DMS114 treated with DMSO at 0.1 percent for 48 hours (cell line): ENCODE results near the gene FRK.

Source experiments
- DNase-seq: peaks from one replicate; lab custom pipeline; 2025; ENCODE audit not compliant: unreplicated experiment; lab: John Stamatoyannopoulos, UW

FRK gene

DNA sequence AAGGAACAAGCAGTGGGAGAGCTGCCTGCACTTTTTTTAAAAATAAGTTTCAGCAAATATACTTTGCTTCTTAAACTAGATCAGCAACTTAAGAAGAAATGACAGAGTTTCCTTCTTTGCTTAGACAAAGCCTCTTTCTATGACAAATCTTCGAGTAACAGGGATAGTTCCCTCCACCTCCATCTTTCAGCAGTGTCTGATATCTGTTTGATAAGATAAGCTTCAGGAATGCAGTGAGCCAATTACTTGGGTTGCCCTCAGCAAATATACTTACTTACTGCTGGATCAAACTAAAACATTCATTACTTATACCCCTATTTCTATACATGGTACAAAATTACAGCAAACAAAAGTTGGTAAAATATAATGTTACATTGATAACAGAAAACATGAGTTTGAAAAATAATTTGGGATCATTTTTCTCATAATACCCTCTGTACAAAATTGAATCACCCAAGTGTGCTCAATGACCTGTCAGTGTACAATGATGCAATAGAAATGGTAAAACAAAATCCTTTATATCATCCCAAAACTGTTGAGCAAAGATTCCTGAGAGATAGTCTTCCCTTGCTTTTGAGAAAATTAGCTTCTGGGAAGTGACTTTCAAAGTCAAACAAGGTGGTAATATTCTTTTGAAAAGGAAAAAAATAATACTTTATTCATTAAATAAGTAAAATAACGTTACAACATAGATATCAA is 24.5 kb downstream of the FRK start:
- no peak for DNase-seq

DNA sequence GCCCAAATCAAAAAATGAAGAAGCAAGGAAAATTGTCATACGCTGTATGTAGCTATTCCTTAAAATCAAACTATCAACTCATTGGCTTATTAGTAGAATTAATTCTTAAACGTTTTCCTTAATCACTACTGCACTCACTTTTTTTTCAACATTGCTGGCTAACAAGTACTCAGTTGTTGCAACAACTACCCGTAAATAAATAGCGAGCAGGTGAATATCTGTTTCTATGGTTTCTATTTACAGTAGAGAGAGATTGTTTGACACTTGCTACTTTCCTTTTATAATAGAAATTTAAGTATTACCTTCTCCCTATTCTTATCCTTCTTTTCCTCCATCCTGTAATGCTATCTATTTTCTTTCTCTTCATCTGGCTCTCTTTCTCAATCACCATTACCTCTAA is 25.1 kb downstream of the FRK start:
- DNase-seq, result no peak

DNA sequence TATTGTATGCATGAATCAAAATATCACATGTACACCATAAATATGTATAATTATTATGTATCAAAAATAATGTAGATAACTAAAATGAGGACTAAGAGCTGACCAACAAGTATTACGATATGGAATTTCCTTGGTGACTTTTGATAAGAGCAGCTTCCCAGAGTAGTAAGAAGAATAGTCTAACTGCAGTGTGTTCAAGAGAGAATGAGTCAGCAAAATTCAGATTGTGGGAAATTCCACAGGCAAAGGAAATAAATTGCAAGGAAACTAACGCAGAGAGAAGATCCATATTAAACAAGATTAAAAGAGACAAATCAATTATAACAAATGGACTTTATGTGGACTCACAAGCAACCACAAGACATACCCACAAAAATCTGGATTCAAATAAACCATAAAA is 26.4 kb downstream of the FRK start:
- DNase-seq, result no peak

DNA sequence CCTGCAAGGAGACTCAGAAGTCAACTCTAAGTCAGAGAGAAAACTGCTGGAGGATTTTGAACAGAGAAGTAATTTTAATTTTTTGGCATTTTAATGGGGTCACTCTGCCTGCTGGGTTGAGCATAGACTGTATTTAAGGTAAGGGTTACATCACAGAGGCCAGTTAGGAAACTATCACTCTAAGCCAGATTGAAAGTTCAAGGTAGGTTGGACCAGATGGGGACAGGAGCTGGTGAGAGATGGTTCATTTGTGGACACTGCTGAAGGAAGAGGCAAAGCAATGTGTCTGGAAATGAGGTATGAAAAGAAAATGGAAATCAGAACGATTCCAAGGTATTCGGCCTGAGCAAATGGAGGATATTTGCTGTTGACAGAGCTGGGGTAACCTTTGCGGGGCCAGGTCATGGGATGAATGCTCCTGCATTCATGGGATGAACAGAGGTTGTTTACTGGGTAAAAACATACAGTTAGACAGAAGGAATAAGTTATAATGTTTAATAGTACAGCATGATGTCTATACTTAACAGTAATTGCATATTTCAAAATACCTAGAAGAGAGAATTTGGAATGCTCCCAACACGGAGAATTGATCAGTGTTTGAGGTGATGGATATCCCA is 26.9 kb downstream of the FRK start:
- no peak for DNase-seq

DNA sequence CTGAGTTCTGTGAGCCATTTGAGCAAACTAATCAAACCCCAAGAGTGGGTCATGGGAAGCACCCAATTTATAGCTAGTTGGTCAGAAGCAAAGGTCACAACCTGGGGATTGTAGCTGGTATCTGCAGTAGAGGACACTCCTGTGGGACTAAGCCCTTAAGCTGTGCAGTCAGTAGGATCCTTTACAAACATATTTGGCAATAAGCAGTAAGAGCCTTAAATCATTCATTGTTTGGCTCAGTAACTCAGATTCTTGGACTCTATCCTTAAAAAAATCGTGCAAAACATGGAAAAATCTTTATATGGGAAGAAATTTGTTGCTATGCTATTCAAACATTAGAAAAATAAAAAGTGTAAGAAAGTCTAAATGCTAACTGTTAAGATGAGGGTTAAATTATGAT is 29.9 kb downstream of the FRK start:
- no peak for DNase-seq

DNA sequence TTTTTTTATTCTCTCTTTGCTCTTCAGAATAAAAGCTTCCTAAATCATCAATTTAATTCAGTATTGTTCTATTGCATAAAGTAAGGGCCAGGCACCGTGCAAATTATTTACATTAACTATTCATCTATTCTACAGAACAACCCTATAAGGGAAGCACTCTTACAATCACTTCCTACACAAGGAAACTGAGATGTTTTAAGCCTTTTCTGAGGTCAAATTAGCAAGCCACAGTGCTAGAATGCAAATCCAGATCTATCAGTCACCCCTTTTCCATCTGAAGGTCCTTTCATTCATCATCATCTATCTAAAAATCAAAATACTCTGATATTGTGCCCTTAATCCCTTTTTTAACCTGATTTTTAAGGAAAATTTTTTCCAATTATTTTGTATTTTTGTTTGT is 31.2 kb downstream of the FRK start:
- DNase-seq, result no peak

DNA sequence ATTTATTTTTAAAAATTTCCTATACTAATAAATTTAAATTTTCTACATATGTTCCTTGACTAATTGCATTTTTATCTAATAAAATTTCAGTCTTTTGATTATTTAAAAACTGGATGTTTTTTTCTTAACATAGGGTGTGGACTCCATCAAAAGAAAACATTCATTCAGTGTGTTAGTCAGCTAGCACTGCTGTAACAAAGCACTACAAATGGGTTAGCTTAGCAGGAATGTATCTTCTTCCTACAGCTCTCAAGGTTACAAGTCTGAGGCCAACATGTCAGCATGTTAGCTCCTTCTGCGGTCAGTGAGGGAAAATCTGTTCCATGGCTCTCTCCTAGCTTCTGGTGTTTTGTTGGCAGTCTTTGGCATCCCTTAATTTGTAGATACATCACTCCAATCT is 32.5 kb downstream of the FRK start:
- DNase-seq, result no peak

DNA sequence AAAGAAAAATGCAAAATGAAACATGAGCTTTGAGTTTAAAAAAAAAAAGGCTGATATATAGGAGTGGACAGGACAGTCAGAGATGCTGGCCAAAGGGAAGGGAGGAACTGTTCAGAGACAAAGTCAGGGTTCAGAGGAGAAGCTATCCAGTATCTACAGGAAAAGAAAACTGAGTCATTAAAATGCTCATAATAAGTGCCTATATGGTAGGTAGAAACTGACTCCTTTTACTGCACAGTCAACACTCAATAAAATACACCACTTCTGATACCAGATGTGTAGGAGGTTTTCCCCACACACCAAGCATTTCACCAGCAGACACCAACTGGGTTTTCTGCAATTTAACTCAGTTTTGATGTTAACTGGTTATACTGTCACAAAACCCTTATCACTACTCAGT is 32.9 kb downstream of the FRK start:
- no peak for DNase-seq

DNA sequence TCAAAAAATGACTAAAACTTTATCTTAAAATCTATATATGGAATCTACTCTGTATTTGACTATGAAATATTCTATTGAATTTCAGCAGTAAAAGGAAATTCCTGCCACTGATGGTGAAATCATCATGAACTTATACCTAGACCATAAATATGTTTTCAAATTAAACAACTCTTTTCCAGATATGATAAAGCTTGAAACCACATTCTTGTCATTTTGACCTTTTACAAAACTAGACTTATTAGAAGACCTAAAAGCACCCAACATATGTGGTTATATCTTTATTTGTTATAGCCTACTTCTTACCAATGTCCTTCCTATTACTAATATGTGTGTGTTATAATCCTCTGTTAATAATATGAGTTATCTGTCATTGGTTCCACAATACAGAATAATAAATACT is 35.3 kb downstream of the FRK start:
- no peak for DNase-seq

DNA sequence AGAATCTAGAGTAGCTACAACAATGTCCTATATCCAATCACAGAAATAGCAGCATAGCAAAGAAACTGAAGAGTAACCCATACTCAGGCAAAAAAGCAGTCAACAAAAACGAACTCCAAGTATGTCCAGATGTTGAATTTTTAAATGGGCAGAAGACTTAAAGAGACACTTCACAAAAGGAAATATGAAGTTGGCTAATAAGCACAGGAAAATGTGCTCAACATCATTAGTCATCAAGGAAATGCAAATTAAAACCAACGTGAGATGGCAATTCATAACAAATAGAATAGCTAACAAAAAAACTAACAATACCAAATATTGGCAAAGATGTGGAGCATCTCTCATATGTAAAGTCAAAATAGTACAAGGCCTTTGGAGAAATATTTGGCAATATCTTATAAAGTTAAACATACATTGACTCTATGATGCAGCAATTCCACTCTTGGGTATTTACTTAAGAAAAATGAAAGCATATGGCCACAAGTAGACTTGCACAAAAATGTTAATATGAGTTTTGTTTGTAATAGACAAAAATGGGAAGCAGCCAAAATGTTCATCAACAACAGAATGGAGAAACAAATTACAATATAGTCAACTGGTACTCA is 37.7 kb downstream of the FRK start:
- no peak for DNase-seq

DNA sequence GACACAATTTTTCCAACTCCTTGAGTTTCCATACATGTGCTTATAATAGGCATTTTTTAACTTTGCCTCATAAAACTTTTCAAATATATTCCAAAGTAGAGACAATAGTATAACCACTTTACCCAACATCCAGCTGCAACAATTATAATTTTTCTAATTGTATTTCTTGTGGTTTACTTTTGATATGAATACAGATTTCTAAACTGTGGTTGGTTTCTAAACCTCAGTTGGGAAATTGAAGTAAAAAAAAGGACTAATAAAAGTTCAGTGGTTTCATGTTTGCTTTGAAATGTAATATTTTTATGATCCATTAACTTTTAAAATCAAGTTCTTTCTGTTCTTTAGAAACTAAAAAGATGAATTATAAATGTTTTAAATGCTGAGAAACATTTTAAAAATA is 40.0 kb downstream of the FRK start:
- no peak for DNase-seq

DNA sequence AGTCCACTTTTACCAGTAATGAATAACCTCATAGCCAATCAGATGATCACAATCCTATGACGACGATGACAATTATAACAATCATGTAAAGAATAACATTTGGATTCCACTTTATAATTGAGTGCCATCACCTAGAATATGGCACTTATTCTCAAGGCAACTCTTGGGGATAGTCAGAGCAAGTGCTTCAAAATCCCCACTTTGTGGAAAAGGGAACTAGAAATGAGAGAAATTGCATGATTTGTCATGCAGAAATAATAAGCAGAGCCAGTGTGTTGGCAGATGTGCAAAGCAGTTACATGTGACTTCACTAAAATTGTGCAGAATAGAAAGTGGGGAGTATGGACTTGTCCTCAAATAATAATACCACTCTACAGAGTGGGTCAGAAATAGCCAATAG is 41.3 kb downstream of the FRK start:
- no peak for DNase-seq

DNA sequence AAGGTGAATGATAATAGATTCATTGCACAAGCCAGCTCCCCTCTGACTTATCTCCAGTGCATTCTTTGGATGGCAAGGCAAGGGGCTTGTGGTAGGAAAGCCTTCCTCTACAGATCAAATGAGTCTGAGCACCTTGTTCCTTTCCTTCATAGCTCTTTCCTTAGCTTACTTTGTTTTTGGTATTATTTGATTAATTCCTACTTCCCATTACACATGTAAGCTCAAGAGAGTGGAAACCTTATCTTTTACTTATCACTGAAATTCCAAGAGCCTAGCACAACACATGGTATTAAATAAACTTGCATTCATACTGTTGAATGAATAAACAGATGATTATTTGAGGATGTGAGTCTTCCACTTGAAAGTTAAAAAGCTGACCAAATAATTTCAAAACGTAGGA is 41.7 kb downstream of the FRK start:
- no peak for DNase-seq

DNA sequence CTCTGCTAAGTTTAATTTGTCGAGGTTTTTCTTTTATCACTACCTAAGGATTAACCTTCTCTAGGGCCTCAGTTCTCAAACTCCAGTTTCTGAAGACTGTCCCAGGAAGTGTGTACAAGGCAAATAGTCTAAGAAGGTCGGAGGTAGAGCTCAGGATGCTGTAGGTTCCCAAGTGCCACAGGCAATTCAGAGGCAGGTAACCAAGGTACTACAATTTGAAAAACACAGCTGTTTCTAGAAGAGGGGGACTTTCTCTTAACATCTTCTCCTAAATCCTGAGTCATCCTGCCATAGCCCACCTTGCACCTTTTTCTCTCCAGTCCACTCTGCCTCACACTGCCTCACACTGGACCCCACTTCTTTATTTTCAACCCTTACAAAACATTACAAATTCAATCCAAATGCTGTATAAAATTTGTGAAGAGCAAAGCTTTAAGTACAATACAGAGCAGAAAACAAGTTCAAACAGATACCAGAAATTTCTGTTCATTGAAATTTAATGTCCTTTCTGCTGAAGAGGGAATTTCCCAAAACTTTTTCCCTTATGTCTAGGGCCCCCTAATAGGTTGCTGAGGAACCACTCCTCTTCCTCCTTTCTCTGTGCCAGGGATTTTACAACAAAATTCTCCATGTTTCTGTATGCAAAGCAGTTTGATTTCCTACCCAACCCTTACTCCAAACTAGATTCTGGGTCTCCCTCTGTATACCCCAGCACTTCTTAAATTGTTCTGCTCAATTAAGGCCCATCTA is 43.0 kb downstream of the FRK start:
- DNase-seq, result no peak

DNA sequence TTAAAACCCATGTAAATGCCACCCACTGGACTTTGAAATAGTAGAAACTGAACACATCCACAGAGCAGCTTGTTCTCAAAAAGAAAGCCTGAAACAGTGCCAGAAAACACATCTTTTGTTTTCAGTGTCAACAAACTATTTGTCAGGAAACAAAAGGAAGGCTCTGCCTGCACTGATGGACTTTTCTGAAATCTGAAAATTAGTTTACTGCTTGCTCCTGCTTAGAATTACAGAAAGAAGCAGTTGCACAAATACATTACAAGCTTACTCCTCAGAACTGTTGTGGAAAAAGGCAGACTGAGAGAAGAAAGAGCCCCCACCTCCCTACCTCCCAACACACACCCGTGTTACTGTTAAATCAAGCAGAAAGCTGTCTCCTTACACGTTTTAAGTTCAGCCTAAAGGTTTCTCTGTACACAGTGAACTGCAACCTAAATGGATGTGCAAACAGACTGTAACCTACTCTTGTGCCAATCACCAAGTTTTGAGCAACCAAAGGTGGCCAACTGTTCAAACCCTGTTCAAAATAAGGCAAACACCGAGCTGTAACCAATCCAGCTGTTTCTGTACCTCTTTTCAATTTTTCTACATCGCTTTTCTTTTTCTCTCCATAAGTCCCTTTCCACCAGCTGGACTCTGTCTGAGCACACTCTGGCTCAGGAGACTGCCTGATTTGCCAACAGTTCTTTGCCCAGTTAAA is 43.7 kb downstream of the FRK start:
- DNase-seq, result no peak

DNA sequence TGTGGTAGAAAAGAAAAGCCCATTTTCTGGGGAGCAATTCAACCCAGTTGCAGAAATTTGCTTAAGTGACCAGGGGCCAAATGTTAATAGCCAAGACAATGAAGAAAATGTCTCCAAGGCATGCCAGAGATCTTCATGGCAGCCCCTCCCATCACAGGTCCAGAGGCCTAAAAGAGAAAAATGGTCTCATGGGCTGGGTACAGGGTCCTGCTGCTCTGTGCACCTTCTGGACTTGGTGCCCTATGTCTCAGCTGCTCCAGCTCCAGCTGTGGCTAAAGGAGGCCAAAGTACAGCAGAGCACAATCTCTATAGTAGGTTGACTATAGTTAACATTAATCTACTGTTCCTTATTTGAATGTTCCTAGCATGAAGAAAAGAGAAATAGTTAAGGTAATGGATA is 44.7 kb downstream of the FRK start:
- no peak for DNase-seq

DNA sequence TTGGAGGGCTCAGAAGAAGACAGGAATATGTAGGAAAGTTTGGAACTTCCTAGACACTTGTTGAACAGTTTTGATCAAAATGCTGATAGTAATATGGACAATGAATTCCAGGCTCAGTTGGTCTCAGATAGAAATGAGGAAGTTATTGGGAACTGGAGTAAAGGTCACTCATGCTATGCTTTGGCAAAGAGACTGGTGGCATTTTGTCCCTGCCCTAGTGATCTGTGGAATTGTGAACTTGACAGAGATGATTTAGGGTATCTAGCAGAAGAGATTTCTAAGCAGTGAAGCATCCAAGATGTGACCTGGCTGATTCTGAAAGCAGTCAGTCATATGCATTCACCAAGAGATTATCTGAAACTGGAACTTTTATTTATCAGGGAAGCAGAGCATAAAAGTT is 45.1 kb downstream of the FRK start:
- no peak for DNase-seq

DNA sequence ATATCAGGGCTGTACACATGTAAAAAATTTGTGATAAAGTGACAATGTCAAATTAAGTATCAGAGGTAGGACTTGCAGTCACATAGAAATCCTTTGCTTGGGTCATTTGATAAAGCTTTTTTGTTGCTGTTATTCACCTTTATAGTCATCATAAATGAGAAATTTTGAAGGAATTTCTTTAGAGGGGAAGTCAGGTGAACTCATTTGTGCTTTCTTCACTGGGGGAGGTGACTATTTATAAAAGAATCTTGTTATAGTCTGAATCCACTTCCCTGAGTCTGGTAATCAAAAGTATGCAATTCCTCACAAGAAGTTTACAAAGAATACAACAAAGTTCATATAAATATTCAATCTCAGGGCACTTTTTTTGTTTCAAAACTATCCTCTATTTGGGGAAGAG is 47.7 kb downstream of the FRK start:
- DNase-seq, result no peak

DNA sequence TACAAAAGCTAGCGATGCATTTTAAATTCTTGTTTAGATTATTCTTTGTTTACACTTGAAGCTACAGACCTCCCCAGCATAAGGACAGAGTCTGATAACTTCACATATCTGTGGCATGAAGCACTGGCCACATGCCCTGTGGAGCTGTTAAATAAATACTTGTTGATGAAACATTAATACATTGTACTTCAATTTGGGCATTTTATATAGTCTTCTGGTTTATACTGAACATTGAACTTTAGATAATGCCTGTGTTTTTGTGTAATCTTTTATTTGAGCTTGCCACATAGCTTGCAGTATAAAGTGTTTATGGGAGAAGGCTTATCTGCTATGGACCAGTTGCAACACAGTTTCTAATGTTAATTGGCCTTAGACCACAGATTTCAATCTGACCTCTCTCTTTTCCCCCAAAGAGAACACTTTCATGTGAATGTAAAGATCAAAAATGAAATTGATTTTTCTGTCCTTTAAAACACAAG is 48.2 kb downstream of the FRK start:
- no peak for DNase-seq

DNA sequence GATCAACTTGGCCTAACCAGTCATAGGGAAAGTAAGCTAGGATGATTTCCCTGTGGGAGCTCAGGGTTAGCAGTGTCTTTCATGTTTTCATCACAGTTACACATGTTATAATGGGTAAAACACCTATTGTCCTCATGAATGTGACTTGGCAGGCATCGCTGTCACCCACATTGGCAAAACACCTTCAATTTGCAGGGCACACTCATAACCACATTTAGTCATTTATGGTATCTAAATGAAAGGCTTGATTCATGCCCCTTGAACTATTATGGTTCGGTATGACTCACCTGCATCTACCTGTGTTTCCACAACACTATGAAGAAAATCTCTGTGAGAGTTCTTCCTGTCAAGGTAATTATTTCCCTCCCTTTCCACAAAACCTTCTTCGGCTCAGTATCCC is 49.2 kb downstream of the FRK start:
- no peak for DNase-seq

DNA sequence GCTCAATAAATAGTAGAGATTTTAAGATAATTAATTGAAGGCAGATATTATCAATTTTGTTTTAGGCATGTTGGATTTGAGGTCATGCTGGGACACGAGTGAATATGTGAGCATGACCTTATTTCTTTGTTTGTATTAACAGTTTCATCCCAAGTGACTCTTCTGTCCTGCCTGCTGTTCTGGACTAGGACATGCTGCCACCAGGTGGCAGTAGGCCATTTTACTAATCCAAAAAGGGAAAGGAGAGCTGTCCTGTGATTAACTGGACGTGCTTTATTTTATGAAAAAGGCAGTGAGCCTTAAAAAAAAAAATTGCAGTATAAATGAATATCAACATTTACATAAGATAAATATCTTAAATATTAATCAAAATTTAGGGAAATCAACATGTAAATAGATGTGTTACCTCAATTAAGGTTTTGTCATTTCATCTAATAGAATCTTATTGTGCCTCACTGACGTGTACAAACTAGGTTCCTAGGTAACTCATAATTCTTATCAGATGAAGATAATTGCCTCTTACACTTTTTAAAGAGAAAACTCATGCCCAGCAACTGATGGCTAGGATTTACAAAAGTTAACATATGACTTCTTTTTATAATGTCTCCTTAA is 49.8 kb downstream of the FRK start:
- peak; percentile 43 for DNase-seq
